GM21717 (cell line): ENCODE data around the gene HNRNPA1.
"Not testable (repeated sequence)": the region's sequence is repeated elsewhere in the genome, so short reads cannot be mapped to it uniquely, and the experiment has no call there.

Experiments used
- ATAC-seq: cut with Tn5 transposase; IDR thresholded peaks from one replicate; pipeline ENCODE4 v1.9.1; 2021; ENCODE audit warnings: mild to moderate bottlenecking, moderate library complexity; ENCODE audit not compliant: unreplicated experiment

Gene HNRNPA1

DNA sequence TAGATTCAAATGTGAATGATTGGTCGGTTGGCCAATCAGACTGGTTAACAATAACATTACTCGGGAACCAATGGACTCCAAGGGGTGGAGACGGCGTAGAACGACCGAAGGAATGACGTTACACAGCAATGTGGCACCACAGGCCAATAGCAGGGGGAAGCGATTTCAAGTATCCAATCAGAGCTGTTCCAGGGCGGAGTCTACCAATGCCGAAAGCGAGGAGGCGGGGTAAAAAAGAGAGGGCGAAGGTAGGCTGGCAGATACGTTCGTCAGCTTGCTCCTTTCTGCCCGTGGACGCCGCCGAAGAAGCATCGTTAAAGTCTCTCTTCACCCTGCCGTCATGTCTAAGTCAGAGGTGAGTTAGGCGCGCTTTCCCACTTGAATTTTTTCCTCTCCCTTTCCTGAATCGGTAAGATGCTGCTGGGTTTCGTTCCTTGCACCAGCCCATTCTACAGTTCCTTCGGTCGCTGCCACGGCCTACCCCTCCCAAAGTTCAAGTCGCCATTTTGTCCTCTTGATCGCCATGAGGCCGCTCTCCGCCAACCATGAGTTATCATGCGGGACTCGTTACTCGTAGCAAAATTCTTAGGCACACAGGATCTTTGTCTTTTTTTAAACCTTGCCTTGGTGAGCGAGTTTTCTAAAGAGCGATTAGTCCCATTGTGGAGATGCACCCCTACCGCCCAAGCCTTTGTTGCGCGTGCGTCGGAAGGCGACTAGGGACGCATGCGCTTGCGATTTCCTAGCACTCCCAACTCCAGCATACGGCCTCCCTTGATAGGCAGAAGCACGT, at the start of gene HNRNPA1:
HNRNPA1 (plus strand) TSS at position 259 of the 793 bp plus-strand sequence; CDS start at position 341, 82 bp downstream.
- peak; percentile 80 for ATAC-seq

DNA sequence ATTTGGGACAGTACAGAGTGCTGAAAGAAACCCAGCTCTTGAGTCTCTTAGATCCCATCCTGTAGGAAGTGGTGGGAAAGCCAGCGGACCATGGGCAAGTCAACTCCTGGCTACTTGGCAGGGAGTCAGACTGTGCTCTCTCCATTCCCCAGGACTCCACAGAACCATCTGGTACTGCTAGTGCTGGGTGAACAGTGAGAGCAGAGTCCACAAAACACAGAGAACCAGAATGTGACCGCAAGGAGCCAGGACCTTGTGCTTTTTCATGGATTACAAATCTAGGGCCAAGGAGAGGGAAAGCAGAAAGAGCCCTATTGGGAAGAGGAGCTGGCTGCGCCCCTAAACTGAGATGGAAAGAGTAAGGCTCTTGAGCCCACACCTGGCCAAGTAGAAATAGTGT, 49.3 kb upstream of the HNRNPA1 start:
- ATAC-seq: not testable (repeated sequence)

GRCh38 chr12:54232790-54233189, 47.7 kb upstream of the HNRNPA1 start:
- no peak for ATAC-seq

GRCh38 chr12:54238531-54238930, 42.0 kb upstream of the HNRNPA1 start:
- ATAC-seq: no peak

DNA sequence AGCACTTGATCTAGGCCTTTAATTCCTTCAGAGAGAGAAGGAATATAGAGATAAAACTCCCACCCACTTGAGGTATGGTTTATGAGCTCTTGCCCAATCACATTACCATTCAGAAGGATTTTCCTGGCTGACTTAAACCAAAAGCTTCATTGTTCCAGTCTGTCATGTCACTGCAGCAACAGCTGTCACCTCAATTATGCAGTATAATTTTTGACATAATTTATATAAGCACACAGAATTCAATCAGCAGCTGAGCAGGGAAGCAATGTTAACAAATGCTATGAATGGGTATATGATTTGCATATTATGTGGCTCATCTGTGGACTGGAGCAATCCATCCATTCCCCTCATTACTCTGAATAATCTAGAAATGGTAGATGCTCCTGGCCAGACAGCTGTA, 40.9 kb upstream of the HNRNPA1 start:
- ATAC-seq: no peak

- ATAC-seq: no peak
Measured at GRCh38 chr12:54240129-54240528, 40.4 kb upstream of the HNRNPA1 start.

- peak; percentile 62 for ATAC-seq
Measured at GRCh38 chr12:54240971-54241588, 39.4 kb upstream of the HNRNPA1 start.

DNA sequence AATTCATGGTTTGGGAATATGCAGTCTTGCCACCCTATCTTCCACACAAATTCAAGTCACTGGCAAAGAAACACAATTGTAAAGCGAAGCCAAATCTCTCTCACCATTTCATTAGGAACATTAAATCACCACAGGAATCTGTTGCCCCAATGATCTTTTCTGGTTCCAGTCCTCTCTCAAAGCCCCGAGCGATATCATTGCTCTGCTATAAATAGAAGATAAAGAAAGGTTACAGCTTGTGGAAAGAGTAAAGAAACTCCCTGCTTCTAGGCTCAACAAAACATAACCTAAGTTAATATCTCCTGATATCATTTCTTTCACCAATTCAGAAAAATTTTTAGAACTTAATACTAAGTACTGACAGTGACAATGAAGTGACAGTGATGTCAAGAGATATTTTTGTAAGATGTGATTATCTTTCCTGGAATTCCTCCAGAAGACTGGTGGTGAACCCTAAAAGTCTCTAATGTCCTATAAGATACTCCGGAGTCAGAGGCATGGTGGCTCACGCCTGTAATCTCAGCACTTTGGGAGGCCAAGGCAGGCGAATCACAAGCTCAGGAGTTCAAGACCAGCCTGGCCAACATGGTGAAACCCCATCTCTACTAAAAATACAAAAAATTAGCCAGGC, 34.4 kb upstream of the HNRNPA1 start:
- no peak for ATAC-seq

DNA sequence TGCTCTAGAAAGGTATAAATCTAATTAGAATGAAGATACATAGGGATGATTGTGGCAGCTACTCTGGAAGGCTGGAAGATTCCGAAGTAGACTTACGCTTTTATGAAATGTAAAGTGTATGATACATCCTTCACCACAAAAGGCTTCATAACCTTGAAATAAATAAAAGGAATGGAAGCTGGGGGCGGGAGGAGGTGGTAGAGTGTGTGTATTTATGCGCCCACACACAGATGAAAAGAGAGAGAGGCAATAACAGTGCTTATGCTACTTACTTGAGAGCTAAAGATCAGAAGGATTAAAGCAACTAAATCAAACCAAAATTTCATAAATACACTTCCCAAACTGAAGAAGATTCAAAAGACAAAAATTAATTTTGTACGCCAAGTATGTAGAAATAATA, 31.0 kb upstream of the HNRNPA1 start:
- ATAC-seq: no peak

DNA sequence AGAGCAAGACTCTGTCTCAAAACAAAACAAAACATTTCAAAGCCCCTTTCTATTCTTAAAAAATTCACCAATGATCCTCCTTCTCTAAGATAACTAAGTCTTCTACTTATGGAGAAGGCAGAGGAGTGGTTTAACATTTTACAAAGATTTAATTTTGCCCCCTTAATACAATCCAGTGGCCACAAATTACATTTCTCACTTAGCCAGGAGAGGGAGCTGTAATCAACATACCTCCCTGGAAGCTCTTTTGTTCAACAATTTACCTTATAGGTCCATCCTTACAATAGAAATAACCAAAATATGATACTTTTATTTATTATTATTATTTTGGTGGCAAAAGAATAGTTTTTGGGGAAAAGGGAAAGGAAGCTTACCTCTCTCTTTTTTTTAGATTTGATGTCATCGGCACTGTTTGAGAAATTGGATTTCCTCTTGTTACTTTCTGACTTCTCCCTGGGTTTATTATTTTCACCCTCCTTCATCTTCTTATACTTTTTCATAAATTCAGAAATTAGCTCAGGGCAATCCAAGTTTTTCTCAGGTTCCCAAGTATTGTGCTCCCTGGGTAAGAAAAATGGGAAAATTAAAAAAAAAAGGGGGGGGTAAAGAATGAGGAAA, 28.8 kb upstream of the HNRNPA1 start:
- ATAC-seq: no peak

- ATAC-seq: no peak
Measured at GRCh38 chr12:54253240-54253639, 27.3 kb upstream of the HNRNPA1 start.

DNA sequence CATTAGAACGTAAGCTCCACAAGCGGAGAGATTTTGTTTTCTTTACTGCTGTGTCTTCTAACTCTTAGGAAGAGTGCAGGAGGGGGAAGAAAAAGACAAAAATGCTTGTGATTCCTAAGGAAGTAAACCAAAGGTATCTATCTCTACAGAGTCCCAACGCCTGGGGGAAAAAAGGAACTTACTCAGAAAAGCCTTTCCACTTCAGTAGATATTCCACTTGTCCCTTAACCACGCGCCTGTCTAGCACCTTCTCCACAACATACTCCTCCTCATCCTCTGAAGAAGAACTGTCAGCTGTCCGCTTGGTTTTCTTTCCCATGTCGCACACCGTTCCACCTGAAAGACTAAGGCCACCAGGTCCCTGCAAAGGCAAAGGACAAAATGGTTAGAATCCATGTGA, 23.2 kb upstream of the HNRNPA1 start:
- ATAC-seq: no peak

GRCh38 chr12:54258201-54258681, 22.3 kb upstream of the HNRNPA1 start:
- no peak for ATAC-seq

- peak; percentile 71 for ATAC-seq
Measured at GRCh38 chr12:54259194-54260011, 21.1 kb upstream of the HNRNPA1 start.

GRCh38 chr12:54261815-54262402, 18.6 kb upstream of the HNRNPA1 start:
- ATAC-seq: no peak

GRCh38 chr12:54262403-54262925, 18.1 kb upstream of the HNRNPA1 start:
- no peak for ATAC-seq

DNA sequence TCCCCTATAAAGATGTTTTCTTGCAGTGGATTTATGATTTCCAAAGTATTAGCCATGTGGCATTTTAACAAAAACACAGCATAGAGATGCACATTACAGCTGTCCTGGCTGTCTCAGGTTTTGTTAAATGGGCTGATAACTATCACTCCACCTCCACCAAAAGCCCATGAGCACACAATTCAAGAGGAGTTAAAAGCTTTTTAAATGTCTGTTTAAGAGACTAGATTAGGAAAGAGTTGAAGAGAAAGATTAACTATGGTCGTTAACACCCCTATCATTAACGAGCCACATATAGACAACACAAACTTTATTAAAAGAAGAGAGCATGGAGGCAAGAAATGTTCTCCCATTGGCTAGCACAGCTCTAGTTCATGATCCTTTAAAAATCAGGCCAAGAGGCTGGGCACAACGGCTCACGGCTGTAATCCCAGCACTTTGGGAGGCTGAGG, 15.1 kb upstream of the HNRNPA1 start:
- no peak for ATAC-seq

DNA sequence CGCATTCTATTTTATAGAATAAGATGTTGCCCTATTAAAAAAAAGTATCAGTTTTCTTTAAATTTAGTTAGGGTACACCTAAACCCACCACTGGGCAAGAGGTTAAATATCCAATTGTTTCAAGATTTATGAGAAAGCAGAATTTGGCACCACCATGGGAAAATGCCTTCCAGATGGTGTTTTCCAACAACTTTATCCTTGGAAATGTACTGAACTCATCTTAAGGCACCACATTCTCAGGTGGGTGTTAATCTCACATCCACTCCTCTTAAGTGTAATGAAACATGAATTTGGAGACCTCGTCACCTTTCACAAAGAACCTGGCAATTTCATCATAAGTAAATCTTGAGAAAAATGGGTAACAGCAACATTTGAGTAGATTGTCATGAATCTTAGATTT, 13.7 kb upstream of the HNRNPA1 start:
- ATAC-seq: no peak

- ATAC-seq: no peak
Measured at GRCh38 chr12:54270345-54270744, 10.2 kb upstream of the HNRNPA1 start.

- no peak for ATAC-seq
Measured at GRCh38 chr12:54272214-54272613, 8.3 kb upstream of the HNRNPA1 start.
